ENCODE measurements around the gene CALM3. TPM values are rescaled to one million over a fixed set of nuclear protein-coding genes. Genes with fewer than 3 reads are reported as not detected.
A peak's percentile ranks its signal among the peaks of the same experiment; 100 is the strongest.

Gene CALM3
- total RNA-seq, 1 donor from 2014 or later, result 323 TPM

GRCh38 chr19:46596008-46596407, 5.1 kb upstream of the CALM3 start:
- intact Hi-C loops (cut with micrococcal nuclease), result no loop called here
- ATAC-seq, result no peak

GRCh38 chr19:46598372-46598917, 2.7 kb upstream of the CALM3 start:
- ATAC-seq (no peak), DNase-seq (no peak)
- intact Hi-C loops (cut with micrococcal nuclease), result no loop called here

More at GRCh38 chr19:46596008-46596407, 5.1 kb upstream of the CALM3 start:
- DNase-seq, result no peak

GRCh38 chr19:46599716-46600373, 1.3 kb upstream of the CALM3 start:
- intact Hi-C loops (cut with micrococcal nuclease), result no loop called here
- no peak for ATAC-seq
- DNase-seq, result no peak

GRCh38 chr19:46600384-46601317, 479 bp upstream of the CALM3 start:
- intact Hi-C loops (cut with micrococcal nuclease), result no loop called here
- ATAC-seq, result peak; percentile 89
- DNase-seq, result peak; percentile 99

- ATAC-seq (no peak), DNase-seq (peak; percentile 38)
- intact Hi-C loops (cut with micrococcal nuclease), result no loop called here
These were observed 1.5 kb downstream of the CALM3 start for GRCh38 chr19:46602392-46603194.

- no peak for DNase-seq
- intact Hi-C loops (cut with micrococcal nuclease), result no loop called here
These were observed 2.1 kb downstream of the CALM3 start for GRCh38 chr19:46603195-46603637.

GRCh38 chr19:46603752-46604231, 2.7 kb downstream of the CALM3 start:
- intact Hi-C loops (cut with micrococcal nuclease), result no loop called here
- ATAC-seq (no peak), DNase-seq (no peak)

More at GRCh38 chr19:46603195-46603637, 2.1 kb downstream of the CALM3 start:
- ATAC-seq, result no peak

GRCh38 chr19:46604781-46605355, 3.7 kb downstream of the CALM3 start:
- DNase-seq, result no peak
- intact Hi-C loops (cut with micrococcal nuclease), result no loop called here
- no peak for ATAC-seq

- ATAC-seq, result no peak
- DNase-seq, result no peak
- intact Hi-C loops (cut with micrococcal nuclease), result no loop called here
These were observed 4.3 kb downstream of the CALM3 start for GRCh38 chr19:46605356-46605821.

- DNase-seq (no peak), ATAC-seq (no peak)
- intact Hi-C loops (cut with micrococcal nuclease), result no loop called here
These were observed 4.9 kb downstream of the CALM3 start for GRCh38 chr19:46606019-46606418.

GRCh38 chr19:46606681-46607447, 5.7 kb downstream of the CALM3 start:
- intact Hi-C loops (cut with micrococcal nuclease), result no loop called here
- ATAC-seq, result no peak

GRCh38 chr19:46607448-46607841, 6.3 kb downstream of the CALM3 start:
- intact Hi-C loops (cut with micrococcal nuclease), result no loop called here
- ATAC-seq (no peak), DNase-seq (peak; percentile 21)

More at GRCh38 chr19:46606681-46607447, 5.7 kb downstream of the CALM3 start:
- DNase-seq, result peak; percentile 21

- intact Hi-C loops (cut with micrococcal nuclease), result no loop called here
- DNase-seq (peak; percentile 27), ATAC-seq (no peak)
These were observed 7.0 kb downstream of the CALM3 start for GRCh38 chr19:46608178-46608577.

GRCh38 chr19:46608581-46609345, 7.6 kb downstream of the CALM3 start:
- no peak for ATAC-seq
- intact Hi-C loops (cut with micrococcal nuclease), result no loop called here
- peak; percentile 28 for DNase-seq

- ATAC-seq (no peak), DNase-seq (peak; percentile 26)
- intact Hi-C loops (cut with micrococcal nuclease), result no loop called here
These were observed 8.6 kb downstream of the CALM3 start for GRCh38 chr19:46609511-46610412.

GRCh38 chr19:46610413-46610775, 9.3 kb downstream of the CALM3 start:
- peak; percentile 6 for DNase-seq
- no peak for ATAC-seq

More at GRCh38 chr19:46610413-46610775, 9.3 kb downstream of the CALM3 start:
- intact Hi-C loops (cut with micrococcal nuclease), result no loop called here
